MCF 10A (cell line): ENCODE measurements around the gene AVEN. TPM values are rescaled to one million over a fixed set of nuclear protein-coding genes. Genes with fewer than 3 reads are reported as not detected.
A peak's percentile ranks its signal among the peaks of the same experiment; 100 is the strongest.

Experiments
- BruUV-seq: library from RNA; stranded (reverse); fragments of 400-500 nt; replicated peaks from 2 replicates; lab custom pipeline; 2021; lab: Mats Ljungman, UMichigan
- CTCF ChIA-PET: fragments of 300-600 bp; sonication (Branson Sonifier 250); formaldehyde crosslinking; extraction: SDS; loops from one replicate; lab custom pipeline; 2021; ENCODE audit warnings: antibody characterized with exemption, inconsistent platforms; lab: Yijun Ruan, JAX
- POLR2A ChIA-PET: fragments of 300-600, 350-650 bp; sonication (Branson Sonifier 250); formaldehyde crosslinking; extraction: SDS; loops from one replicate; lab custom pipeline; 2020; ENCODE audit warnings: antibody characterized with exemption, inconsistent platforms; lab: Yijun Ruan, JAX
- DNase-seq: peaks from one replicate; pipeline ENCODE4 v3.0.0-alpha.2; 2018; ENCODE audit not compliant: unreplicated experiment
- H3K27ac Mint-ChIP-seq: one replicate; pipeline ENCODE4 v1.8.0; 2022; ENCODE audit warnings: mild to moderate bottlenecking, low read depth, mixed read lengths; ENCODE audit not compliant: unreplicated experiment
- H3K27me3 Mint-ChIP-seq: one replicate; pipeline ENCODE4 v1.8.0; 2022; ENCODE audit warnings: mixed read lengths; ENCODE audit not compliant: insufficient read depth, unreplicated experiment
- H3K36me3 Mint-ChIP-seq: one replicate; pipeline ENCODE4 v1.8.0; 2022; ENCODE audit warnings: mild to moderate bottlenecking, moderate library complexity, mixed read lengths; ENCODE audit not compliant: insufficient read depth, unreplicated experiment
- H3K4me1 Mint-ChIP-seq: one replicate; pipeline ENCODE4 v1.8.0; 2022; ENCODE audit warnings: mixed read lengths; ENCODE audit not compliant: insufficient read depth, unreplicated experiment
- H3K4me3 Mint-ChIP-seq: one replicate; pipeline ENCODE4 v1.8.0; 2022; ENCODE audit warnings: mild to moderate bottlenecking, moderate library complexity, mixed read lengths; ENCODE audit not compliant: unreplicated experiment
- H3K9me3 Mint-ChIP-seq: one replicate; pipeline ENCODE4 v1.8.0; 2022; ENCODE audit warnings: mixed read lengths; ENCODE audit not compliant: unreplicated experiment
- CTCF ChIP-seq: fragments of 200-600 bp; IDR thresholded peaks from one replicate; pipeline ENCODE4 v1.8.0; 2022; ENCODE audit warnings: antibody characterized with exemption, mild to moderate bottlenecking; ENCODE audit not compliant: unreplicated experiment
- intact Hi-C: fragments of 100-400 bp; cut with micrococcal nuclease; formaldehyde crosslinking; loops from 2 replicates; pipeline ENCODE4 v1.14.1; 2022
- total RNA-seq: library from RNA; stranded (reverse); gene quantifications from 2 replicates; pipeline ENCODE4 v1.2.3, GENCODE V29; 2022

AVEN gene
- total RNA-seq, 1 experiment from 2014 or later, result 42.4 TPM

DNA sequence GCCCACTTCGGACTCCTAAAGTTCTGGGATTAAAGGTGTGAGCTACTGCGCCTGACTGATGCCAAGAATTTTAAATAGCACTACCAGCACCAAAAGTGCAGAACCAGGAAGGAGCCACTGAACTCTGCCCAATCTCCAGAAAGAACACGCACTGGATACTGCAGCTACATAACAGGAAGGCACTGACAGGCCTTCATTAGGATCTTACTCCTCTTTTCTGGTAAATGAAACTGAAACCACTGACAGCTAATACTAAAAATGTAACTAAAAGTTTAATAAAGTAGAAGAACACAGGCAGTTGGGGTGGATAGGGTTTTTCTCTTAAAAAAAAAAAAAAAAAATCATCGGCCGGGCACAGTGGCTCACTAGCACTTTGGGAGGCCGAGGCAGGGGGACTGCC is 144.8 kb downstream of the AVEN start:
- CTCF ChIA-PET, result interaction anchor here (0.6 kb wide), 1 partner anchor 41 kb away, joined by 3 read pairs; no protein-coding TSS in a partner anchor
- no peak for TF ChIP-seq CTCF

GRCh38 chr15:33888176-33888575 is 150.8 kb downstream of the AVEN start:
- BruUV-seq, result no TSS peak
- no peak for TF ChIP-seq CTCF
- intact Hi-C loops, result no loop called here
- DNase-seq, result peak; percentile 5
- ChIA-PET POLR2A (interaction anchor here (1.1 kb wide), 1 partner anchor 25 kb away, joined by 3 read pairs; no protein-coding TSS in a partner anchor), CTCF (no interaction called here)
- Mint-ChIP-seq H3K36me3 (peaks cover 4% of the 10 kb centered on the region), H3K9me3 (no peaks in the 10 kb centered on the region), H3K27ac (no peak overlapping the region), H3K4me1 (peaks cover 6% of the 10 kb centered on the region), H3K27me3 (no peaks in the 10 kb centered on the region), H3K4me3 (no peak overlapping the region)

More for the DNA sequence above, 144.8 kb downstream of the AVEN start:
- Mint-ChIP-seq H3K36me3 (peaks cover 4% of the 10 kb centered on the region), H3K9me3 (no peaks in the 10 kb centered on the region), H3K4me1 (peaks cover 8% of the 10 kb centered on the region), H3K27me3 (no peaks in the 10 kb centered on the region), H3K4me3 (no peak overlapping the region), H3K27ac (no peak overlapping the region)
- BruUV-seq, result no TSS peak
- intact Hi-C loops, result no loop called here
- DNase-seq, result no peak
- POLR2A ChIA-PET, result no interaction called here

DNA sequence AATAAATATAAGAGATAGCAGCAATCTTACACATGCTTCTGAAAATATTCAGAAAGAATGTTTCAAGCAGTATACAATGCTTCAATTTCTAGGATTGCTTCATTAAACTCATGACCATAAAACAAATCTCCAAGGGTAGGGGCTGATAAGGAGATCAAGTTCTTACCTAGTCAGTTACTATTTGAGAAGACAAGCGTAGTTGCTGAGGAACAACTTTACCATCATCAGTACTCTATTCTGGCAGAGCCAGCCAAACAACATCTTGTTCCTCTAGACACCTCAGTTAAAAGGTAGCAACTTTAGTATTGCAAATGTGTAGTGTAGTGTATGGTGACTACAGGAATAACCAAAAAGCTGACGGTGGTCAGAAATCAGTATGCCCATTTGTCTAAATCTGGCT is 156.1 kb downstream of the AVEN start:
- no peaks in the 10 kb centered on the region for H3K9me3 Mint-ChIP-seq
- POLR2A ChIA-PET, result interaction anchor here (1.3 kb wide), 1 partner anchor 16 kb away, joined by 4 read pairs; no protein-coding TSS in a partner anchor

GRCh38 chr15:33874156-33874555 is 164.8 kb downstream of the AVEN start:
- H3K36me3 Mint-ChIP-seq, result peaks cover 4% of the 10 kb centered on the region
- peak; percentile 11 for DNase-seq
- peaks cover 7% of the 10 kb centered on the region for H3K4me1 Mint-ChIP-seq
- H3K4me3 Mint-ChIP-seq, result no peak overlapping the region
- H3K27ac Mint-ChIP-seq, result no peak overlapping the region
- intact Hi-C loops, result no loop called here
- no peaks in the 10 kb centered on the region for H3K27me3 Mint-ChIP-seq
- no peaks in the 10 kb centered on the region for H3K9me3 Mint-ChIP-seq
- BruUV-seq, result no TSS peak
- ChIA-PET CTCF (no interaction called here), POLR2A (no interaction called here)
- no peak for TF ChIP-seq CTCF

More for the DNA sequence above, 156.1 kb downstream of the AVEN start:
- no peak overlapping the region for H3K4me3 Mint-ChIP-seq
- peaks cover under 1% of the 10 kb centered on the region for H3K4me1 Mint-ChIP-seq
- intact Hi-C loops, result no loop called here
- no peaks in the 10 kb centered on the region for H3K27me3 Mint-ChIP-seq
- H3K27ac Mint-ChIP-seq, result no peak overlapping the region
- no peaks in the 10 kb centered on the region for H3K36me3 Mint-ChIP-seq
- no peak for DNase-seq
- no peak for TF ChIP-seq CTCF
- no TSS peak for BruUV-seq
- CTCF ChIA-PET, result no interaction called here
